GM18502 (cell line): ENCODE measurements around the gene PNLIP.

Experiments used
- ATAC-seq: cut with Tn5 transposase; IDR thresholded peaks from one replicate; pipeline ENCODE4 v1.9.1; 2021; ENCODE audit warnings: mild to moderate bottlenecking; ENCODE audit not compliant: unreplicated experiment, poor library complexity

PNLIP gene

DNA sequence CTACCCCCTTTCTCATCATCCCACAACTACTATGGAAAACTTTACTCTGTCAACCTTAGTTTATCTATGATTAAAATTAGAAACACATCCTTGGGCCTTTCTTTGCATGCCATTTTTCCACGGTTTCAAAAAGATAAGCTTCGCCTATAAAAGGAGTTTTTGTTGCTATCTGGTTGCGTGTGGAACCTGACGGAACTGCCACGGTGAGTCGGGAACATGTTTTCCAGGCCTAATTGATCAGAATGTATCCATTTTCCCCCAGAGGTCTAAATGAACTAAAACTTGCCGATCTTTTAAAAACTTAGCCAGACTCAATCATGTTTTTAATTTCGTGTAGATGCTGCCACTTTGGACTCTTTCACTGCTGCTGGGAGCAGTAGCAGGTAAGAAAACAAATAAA lies at the start of gene PNLIP:
Gene PNLIP, plus strand, starts transcription at position 176 of the 400 bp plus-strand sequence. Its CDS starts 162 bp downstream, at position 338.
- ATAC-seq: no peak

- no peak for ATAC-seq
These were observed 40.9 kb upstream of the PNLIP start for GRCh38 chr10:116504786-116505185.

DNA sequence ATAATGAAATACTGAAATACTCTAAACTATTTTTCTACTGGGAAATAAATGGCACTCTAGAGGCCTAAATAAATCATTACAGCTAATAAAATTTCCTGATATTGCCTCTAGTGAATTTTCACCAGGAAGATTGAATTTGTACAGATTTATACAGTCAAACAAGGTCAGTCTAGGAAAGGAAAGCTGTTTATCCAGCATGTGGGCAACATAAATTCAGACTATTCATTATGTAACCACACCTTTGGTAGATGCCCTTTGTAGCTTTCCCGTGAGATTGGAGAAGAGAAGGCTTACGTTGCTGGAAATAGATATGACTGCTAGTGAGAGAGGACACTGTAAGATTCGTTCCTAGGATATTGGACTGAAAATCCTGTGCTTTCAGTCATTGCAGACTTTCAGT lies 35.2 kb upstream of the PNLIP start:
- no peak for ATAC-seq

- ATAC-seq: no peak
These were observed 34.4 kb upstream of the PNLIP start for GRCh38 chr10:116511365-116511764.

- ATAC-seq: peak; percentile 71
These were observed 24.1 kb upstream of the PNLIP start for GRCh38 chr10:116521424-116522290.

GRCh38 chr10:116522803-116523381 lies 22.8 kb upstream of the PNLIP start:
- ATAC-seq: no peak

DNA sequence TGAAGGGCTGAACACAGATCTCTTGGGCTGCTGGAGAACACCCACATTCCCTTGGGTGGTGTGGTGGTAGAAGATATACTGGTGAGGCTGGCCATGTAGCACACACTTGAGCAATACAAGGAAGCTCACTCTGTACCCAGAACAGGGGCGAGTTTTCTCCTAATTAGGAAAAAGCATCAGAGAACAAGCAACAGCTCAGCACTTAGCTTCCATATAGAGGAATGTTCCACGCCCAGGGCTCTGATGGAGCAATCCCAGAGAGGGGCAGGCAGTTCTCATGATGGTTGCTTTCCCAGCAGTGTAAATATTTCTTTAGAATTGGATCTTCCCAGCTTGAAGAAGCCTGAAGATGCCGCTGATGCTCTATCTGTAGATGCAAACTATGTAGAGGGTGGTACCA lies 21.0 kb upstream of the PNLIP start:
- no peak for ATAC-seq

DNA sequence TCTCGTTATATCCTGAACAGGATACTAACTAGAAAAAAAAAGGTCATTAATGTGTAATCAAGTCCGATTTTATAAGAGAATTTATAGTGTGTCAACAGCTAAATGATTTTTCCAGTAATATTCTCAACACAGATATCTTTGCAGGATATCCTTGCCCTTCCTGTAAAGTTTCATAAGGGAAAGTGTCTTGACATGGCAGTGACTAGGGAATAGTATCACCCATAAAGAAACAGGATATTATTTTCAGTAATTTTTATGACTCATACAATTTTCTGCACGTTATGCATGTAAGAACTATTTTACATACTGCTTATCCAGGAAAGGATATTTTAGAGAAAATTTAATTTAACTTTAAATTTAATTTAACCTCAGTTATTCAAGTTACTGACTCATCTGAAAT lies 19.5 kb upstream of the PNLIP start:
- ATAC-seq: no peak

GRCh38 chr10:116536810-116537209 lies 8.9 kb upstream of the PNLIP start:
- ATAC-seq: no peak

GRCh38 chr10:116538456-116538855 lies 7.3 kb upstream of the PNLIP start:
- ATAC-seq: no peak

DNA sequence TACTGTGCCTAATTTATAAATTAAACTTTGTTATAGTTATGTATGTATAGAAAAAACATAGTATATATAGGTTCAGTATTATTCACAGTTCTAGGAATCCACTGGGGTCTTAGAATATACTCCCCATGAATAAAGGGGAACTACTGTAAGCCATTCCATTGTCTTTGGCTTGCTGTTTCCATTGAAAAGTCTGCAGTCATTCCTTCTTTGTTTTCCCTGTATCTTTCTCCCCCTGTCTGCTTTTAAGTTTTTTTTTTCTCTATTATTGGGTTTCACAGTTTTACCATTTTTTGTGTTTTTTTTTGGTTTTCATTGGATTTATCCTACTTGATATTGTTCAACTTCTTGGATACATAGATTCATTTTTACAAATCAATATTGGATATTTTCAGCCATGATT lies 6.7 kb upstream of the PNLIP start:
- ATAC-seq: no peak

- ATAC-seq: no peak
These were observed 4.9 kb upstream of the PNLIP start for GRCh38 chr10:116540814-116541213.

- no peak for ATAC-seq
These were observed 3.6 kb upstream of the PNLIP start for GRCh38 chr10:116542007-116542677.

DNA sequence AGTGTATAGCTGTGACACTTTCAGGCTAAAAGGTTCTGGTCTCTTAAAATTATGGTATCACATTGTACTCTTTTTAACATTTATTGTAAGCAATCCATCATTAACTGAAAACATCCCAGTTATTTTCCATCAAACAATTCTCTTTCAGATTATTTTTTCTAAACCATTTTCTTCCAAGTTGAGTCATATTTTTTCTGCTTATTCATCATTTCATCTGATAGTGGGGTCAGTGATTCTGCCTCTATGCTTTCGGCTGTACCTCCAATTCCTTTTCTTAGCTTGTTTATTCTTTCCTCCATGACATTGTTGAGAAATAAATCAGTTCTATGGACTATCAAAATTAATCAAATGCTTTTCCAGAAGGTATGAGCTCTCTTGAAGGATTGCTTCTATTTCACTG lies 609 bp upstream of the PNLIP start:
- no peak for ATAC-seq

GRCh38 chr10:116548301-116548700 lies 2.6 kb downstream of the PNLIP start:
- no peak for ATAC-seq

DNA sequence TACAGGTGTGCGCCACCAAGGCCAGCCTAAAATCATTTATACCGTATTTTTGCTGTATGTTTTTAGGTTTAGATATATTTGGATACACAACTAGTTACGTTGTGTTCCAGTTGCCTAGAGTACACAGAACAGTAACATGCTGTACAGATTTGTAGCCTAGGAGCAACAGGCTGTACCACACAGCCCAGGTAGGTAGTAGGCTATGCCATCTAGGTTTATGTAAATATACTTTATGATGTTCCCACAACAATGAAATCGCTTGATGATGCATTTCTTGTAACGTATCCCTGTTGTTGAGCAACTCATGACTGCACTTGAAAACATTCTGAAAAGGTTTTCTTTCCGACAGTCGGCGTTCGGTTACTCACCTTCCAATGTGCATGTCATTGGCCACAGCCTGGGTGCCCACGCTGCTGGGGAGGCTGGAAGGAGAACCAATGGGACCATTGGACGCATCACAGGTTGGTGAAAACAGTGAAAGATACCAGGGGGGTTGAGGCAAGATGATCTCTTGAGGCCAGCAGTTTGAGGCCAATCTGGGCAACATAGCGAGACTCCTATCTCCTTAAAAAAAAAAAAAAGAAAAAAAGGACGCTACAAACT lies 7.7 kb downstream of the PNLIP start:
- ATAC-seq: no peak

GRCh38 chr10:116554628-116555027 lies 8.9 kb downstream of the PNLIP start:
- ATAC-seq: no peak

DNA sequence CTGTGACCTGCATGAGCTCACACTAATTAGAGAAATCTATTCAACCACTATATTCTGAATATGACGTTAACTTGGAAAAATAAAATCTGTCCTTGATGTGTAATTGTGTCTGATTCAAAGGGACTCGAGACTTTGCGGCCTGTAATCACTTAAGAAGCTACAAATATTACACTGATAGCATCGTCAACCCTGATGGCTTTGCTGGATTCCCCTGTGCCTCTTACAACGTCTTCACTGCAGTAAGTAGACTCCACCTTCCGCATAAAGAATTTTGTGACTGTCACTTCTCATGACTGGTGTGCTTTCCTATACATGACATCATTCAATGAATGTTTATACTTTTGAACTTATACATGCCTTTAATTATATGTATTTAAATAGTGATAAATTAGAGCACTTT lies 10.1 kb downstream of the PNLIP start:
- ATAC-seq: no peak

GRCh38 chr10:116557305-116557880 lies 11.7 kb downstream of the PNLIP start:
- no peak for ATAC-seq

DNA sequence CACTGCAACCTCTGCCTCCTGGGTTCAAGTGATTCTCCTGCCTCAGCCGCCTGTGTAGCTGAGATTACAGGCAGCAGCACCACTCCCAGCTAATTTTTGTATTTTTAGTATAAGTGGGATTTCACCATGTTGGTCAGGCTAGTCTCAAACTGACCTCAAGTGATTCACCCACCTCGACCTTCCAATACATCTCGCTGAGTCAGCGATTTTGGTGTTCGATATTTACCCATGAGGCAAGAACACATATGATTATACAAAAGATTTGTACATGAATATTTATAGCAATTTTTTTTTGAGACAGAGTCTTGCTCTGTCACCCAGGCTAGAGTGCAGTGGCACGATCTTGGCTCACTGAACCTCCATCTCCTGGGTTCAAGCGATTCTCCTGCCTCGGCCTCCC lies 19.8 kb downstream of the PNLIP start:
- ATAC-seq: no peak

DNA sequence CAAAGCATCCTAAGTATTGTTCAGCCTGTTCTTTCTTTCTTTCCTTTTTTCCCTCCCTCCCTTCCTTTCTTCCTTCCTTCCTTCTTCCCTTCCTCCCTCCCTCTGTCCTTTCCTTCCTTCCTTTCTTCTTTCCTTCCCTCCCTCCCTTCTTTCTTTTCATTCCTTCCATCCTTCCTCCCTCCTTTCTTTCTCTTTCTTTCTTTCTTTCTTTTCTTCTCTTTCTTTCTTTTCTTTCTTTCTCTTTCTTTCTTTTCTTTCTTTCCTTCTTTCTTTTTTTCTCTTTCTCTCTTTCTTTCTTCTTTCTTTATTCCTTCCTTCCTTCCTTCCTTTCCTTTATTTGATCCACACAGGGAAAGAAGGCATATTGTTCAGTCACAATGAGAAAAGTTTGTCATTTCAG lies 21.2 kb downstream of the PNLIP start:
- no peak for ATAC-seq
